ENCODE data around the gene SYCE1L.
"Not testable (repeated sequence)": the region's sequence is repeated elsewhere in the genome, so short reads cannot be mapped to it uniquely, and the experiment has no call there.

The SYCE1L gene, protein sequence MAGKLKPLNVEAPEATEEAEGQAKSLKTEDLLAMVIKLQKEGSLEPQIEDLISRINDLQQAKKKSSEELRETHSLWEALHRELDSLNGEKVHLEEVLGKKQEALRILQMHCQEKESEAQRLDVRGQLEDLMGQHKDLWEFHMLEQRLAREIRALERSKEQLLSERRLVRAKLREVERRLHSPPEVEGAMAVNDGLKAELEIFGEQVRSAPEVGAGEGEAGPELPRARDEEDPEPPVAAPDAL

DNA sequence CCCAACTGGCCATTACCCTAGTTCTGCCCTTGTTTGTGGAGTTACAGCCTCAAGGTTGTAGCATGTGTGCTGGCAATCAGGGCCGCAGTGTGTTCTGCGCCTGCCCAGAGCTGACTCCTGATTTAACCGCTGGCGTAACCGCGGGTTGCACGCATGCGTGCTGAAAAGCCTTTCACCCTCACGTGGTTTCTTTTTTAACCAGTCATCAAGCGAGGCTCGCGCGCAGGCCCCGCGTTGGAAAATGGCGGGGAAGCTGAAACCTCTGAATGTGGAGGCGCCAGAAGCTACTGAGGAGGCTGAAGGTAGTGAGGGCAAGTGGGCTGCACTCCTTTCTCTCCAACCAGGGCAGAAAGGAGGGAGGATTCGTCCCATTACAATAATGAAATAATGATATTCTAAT is at the start of gene SYCE1L:
TSS of gene SYCE1L (plus strand) at position 198 of the 400 bp plus-strand sequence. CDS start at position 242, 44 bp downstream.
- no peak for FAIRE-seq
- DNase-seq (ENCODE audit: low spot score) = no peak

DNA sequence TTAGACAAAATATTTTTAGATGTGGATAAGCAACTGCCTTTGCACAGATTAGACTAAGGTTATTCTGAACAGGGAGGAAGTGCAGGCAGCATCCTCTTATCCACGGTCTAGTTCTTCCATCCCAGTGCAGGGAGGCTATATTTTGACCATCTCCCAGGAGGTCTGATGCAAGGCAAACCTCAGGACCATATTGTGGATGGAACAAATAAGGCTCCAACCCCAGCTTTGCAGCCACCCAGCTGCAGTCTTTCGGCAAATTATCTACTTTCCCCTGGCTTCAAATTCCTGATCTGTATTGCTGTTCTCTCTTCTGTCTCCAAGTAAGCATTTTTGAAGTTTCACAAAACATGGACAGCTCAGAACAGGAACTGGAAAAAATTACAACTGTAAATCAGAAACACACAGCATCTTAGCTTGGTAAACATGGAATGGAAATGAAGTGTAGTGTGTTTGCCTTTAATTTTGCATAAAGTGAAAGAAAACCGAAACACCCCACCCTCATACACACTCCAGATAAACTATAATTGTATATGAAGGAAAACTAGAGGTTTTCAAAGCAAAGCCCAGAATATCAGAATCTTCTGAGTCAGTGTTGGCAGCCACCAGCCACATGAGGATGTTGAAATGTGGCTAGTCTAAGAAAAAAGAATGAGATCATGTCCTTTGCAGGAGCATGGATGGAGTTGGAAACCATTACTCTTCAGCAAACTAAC is 41.7 kb upstream of the SYCE1L start:
- no peak for DNase-seq (ENCODE audit: low spot score)
- FAIRE-seq = no peak

DNA sequence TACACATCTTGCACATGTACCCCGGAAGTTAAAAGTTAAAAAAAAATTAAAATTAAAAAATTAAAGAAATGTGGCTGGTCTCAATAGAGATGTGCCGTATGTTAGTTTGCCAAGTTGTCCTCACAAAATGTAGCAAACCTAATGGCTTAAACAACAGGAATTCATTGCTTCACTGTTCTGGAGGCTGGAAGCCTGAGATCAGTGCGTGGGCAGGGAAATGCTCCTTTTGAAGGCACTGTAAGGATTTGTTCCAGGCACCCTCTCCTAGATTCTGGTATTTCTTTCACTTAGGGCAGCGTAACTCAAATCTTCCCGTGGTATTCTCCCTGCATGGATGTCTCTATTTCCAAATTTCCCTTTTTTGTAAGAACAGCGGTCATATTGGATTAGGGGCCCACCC is 40.9 kb upstream of the SYCE1L start:
- DNase-seq (ENCODE audit: low spot score) (no peak), FAIRE-seq (no peak)

DNA sequence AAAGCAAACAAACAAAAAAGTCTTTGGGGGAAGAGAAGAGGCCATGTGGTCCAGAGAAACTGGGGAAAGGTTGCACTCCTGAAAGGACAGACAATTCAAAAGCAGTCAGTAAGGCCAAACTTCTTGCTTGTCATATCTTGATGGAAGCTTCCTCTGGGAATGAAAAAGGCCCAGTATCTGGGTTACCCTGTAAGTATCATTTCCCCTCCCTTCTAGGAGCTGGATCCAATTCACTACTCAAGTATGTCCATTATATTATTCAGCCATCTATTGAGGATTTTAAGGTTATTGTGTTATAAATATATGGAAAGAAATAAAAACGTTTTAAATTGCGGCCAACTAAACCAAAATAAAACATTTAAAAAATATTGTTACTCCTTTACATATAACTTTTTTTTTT is 34.2 kb upstream of the SYCE1L start:
- no peak for FAIRE-seq
- DNase-seq (ENCODE audit: low spot score) = no peak

DNA sequence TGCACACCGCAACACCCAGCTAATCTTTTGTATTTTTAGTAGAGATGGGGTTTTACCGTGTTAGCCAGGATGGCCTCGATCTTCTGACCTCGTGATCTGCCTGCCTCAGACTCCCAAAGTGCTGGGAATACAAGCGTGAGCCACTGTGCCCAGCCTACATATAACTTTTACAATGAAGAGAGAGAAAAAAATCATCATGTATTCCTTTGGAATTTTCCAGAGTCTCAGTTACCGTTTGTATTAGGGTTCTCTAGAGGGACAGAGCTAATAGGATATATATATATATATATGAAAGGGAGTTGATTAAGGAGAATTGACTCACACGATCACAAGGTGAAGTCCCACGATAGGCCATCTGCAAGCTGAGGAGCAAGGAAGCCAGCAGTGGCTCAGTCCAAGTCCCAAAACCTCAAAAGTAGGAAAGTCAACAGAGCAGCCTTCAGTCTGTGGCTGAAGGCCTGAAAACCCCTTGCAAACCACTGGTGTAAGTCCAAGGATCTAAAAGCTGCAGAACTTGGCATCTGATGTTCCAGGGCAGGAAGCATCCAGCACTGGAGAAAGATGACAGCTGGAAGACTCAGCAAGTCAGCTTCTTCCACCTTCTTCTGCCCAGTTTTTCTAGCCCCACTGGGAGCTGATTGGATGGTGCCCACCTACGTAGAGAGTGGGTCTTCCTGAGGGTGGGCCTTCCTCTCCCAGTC is 33.5 kb upstream of the SYCE1L start:
- not testable (repeated sequence) for FAIRE-seq

DNA sequence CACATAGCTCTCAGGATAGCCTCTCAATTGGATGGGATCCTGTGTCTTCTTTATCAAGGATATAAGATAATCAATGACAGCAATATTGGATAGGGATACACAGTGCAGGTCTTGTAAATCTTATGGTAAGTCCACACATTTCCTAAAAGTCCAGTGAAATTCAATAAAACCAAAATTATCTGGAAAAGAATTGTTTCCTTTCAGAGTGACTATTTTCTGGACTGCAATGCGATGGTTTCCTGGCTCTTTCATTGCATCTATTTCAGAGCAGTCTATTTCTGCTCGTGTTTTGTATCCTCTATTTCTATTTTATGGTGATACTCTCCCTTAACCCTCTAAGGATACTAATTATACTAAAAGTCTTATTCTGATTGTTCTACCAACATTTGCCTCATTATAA is 32.5 kb upstream of the SYCE1L start:
- DNase-seq (ENCODE audit: low spot score) = no peak
- no peak for FAIRE-seq

More for the DNA sequence above, 33.5 kb upstream of the SYCE1L start:
- not testable (repeated sequence) for DNase-seq (ENCODE audit: low spot score)

DNA sequence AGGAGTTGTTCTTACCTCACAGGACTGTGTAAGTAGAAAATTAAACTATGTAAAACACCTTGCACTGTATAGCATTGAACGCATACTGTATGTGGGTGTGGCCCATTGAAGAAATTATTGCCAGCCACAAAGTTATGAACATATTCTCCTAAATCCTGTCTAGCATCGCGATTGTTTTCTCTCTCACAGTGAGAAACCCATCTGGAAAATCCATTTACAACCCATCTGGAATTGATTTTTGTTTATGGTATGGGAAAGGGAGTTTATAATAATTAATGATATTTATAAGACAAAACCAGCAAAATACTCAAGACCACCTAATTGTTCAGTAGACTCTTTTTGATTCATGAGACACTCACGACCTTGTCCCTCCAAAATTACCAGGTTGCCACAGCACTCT is 30.3 kb upstream of the SYCE1L start:
- no peak for FAIRE-seq
- DNase-seq (ENCODE audit: low spot score) = no peak

DNA sequence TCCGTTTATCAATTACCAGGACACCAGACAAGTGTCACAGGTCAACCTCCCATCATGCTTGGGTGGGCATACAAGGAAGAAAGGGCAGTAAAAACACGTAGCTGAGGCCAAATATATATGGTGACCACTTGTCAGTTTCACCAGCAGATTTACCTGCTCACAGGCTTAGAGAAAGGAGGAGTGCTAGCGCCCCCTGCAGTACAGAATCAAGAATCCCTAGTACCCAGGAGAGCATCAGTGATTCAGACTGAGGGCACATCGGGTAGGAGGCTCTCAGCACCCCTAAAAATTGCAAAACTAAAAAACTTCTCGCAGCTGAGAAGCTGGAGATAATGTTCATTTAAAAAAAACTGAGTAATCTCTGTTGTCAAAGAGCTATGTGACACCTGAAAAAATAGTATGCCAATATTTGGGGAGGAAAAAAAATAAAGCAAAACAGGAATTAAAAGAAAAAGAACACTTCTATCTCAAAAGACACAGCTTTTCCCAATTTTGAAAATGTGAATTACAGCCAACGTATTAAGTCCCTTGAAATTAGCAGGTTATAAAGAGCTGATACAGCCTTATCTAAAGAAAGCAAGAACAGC is 29.5 kb upstream of the SYCE1L start:
- FAIRE-seq (no peak), DNase-seq (ENCODE audit: low spot score) (peak; percentile 50)

DNA sequence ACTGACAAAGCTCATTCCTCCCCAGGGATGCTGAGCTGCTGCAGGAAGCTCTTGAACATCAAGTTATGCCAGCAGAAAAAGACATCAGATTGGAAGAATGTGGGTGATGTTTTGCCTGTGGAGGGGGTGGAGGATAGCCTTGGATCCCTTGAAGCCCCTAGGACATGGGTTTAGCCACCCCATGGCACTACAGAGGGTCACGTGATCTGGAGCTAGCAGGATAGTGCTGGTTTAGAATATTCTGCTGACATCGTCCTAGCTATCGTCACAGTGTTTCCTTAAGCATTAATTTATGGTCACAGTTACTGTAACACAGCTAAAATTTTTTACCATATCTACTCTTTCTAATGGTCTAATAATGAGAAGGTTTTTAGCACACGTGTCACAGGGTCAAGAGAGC is 28.4 kb upstream of the SYCE1L start:
- DNase-seq (ENCODE audit: low spot score) = no peak
- FAIRE-seq = no peak

DNA sequence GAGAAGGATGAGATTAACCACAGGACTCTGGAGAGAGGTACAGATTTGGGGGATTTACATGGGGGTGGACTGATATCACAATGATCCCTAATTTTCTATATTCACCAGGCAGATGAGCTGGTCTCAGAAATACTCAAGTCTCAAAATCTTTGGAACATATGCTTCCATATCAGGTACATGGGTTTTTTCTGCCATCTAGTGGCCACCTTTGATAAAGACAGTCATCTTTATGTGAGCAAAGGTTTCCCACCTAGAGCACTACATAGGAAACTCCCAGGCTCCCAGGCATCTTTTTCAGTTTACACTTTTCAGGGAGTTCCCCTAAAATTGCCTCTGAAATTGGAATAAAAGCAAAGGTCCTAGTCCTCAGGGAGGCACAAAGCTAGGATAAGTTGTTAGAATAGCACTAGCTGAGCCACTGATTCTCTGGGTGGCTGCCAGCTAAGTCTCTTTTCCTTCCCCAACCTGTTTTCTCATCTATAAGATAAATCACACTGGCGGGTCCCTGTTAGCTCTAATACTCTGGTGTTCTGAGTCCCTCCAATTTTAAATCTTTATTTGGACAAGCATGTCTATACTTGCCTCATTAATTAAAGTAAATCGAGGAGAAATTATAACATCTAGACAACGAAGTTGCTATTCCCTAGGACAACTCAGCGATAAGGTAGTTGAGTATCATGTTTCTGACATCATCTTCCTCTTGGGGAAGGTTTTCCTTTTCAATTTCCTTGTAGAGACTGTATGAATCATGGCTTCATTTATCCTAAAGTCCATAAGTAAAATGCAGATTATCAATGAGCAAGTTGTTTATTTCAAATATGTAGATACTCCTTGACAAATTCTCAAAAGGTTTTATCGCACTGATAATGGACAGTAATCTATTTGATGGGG is 27.2 kb upstream of the SYCE1L start:
- no peak for FAIRE-seq
- peak; percentile 60 for DNase-seq (ENCODE audit: low spot score)

DNA sequence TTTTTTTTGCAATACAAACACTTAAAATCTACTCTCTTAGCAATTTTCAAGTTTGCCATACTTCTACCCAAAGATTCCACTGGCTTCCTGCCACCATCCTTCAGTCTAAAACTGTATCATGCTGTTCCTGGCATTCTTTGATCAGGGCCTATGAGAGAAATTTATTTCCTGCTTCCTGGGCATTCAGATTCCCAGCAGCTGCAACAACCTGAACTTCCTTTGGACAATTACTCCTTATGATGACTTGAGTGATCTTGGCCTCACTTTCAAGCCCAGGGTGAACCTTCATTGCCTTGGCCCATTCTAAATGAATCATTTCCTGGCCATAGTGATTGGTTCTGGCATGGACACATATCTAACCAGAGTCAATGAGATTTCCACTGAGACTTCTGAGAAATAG is 26.3 kb upstream of the SYCE1L start:
- DNase-seq (ENCODE audit: low spot score) (no peak), FAIRE-seq (no peak)

DNA sequence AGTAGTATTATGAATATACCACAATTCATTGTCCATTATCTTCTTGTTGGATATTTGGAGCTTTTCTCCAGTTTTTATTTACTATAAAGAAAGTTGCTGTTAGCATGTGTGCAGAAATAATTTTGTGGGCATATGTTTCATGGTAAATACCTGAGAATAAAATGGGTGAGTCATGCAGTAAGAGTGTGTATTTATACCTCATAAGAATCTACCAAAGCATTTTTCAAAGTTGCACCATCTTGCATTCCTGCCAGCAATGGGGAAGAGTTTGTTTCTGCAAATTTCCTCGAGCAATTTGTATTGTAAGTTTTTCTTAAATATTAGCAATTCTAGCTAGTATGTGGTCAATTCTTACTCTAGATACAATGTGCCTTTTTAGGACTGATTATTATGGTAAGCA is 16.1 kb upstream of the SYCE1L start:
- peak; percentile 14 for DNase-seq (ENCODE audit: low spot score)
- no peak for FAIRE-seq

DNA sequence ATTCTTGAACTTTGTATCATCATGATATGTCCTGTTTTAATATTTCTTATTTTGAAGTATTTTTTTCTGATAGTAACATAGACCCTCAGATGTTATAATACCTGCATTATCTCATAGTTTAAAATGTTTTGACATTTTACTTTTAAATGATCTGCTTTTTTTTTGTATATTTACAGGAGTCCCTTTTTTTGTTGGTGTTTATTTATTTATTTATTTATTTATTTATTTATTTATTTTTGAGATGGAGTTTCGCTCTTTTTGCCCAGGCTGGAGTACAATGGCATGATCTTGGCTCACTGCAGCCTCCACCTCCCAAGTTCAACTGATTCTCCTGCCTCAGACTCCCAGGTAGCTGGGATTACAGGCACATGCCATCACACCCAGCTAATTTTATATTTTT is 12.9 kb upstream of the SYCE1L start:
- not testable (repeated sequence) for FAIRE-seq

DNA sequence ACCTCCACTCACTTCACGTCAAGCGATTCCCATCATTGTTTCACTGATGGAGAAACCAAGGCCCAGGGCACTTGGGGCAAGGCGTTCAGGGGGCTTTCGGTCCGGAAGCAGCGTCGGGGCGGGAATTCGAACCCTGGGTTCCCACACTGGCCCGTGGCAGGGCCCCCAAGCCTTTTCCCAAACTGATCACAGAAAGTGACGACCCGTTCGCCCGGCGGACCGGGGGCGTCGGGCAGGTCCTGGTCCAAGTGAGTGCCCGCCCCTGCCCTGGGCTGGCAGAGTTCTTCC is 9.1 kb upstream of the SYCE1L start:
- FAIRE-seq (no peak), DNase-seq (ENCODE audit: low spot score) (no peak)

More for the DNA sequence above, 12.9 kb upstream of the SYCE1L start:
- DNase-seq (ENCODE audit: low spot score) = not testable (repeated sequence)

DNA sequence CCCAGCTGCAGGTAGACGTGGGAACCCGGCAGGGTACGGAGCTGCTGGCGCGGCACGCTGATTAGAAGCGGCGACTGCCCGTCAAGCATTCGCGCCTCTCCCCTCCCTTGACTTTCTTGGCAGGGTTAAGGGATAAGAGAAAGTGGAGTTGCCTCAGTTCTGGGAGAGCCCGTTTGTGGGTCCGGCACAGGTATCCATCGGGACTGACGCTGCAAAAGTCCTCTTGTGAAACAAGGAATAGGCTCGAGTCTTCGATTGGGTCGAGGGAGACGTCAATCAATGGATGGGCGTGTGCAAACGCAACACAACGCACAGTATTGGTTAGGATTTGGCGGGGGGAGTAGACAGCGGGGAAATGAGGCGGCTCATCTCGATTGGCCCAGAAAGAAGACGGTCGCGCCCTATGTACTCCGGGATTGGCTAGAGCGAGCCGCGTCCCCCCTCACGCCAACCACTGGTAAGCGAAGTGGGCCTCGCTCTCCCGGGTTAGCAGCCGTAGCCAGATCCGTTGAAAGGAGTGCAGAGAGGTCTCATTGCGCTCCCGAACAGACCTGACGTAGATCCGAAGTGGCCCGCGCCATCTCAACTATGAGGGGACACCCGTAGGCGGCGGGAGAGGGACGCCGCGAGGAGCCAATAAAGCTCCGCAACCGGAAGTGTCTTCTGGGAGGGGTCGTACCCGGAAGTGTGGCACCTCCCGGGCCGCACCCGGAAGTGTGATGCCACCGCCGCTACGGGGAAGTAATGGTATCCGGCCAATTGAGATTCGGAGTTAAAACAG is 8.5 kb upstream of the SYCE1L start, which contains the start of gene MON1B:
TSS of gene MON1B (plus strand) at position 713 of the 781 bp plus-strand sequence. CDS start 296 bp downstream, outside the sequence.
- DNase-seq (ENCODE audit: low spot score) (peak; percentile 98), FAIRE-seq (peak; percentile 82)

DNA sequence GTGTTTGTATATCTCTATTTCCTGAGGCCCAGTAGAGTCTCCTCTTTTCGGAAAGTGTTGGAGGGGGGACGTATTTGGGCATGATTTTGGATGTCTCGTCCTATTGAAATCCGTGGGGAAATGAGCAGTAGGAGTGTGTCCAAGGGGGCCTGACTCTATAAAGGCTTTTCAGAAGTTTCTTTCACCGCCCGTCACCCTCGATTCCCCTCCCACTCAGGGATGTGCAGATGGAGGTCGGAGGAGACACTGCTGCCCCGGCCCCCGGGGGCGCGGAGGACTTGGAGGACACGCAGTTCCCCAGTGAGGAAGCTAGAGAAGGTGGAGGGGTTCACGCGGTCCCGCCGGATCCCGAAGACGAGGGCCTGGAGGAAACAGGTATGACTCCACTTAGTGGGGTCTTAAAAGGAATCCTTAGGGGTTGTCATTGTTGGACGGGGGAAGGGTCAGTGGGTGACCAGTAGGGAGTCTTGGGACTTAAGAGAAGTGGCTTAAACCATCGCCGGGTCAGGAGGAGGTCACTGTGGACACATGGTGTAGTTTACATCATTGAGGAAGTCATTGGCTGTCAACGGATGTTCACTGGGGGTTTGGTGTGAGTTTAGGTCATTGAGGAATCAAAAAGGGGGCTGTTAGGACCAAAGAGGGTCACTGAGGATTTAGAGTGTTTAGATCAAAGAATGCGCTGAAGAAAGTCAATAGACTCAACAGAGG is 7.8 kb upstream of the SYCE1L start:
- no peak for DNase-seq (ENCODE audit: low spot score)
- FAIRE-seq = no peak

DNA sequence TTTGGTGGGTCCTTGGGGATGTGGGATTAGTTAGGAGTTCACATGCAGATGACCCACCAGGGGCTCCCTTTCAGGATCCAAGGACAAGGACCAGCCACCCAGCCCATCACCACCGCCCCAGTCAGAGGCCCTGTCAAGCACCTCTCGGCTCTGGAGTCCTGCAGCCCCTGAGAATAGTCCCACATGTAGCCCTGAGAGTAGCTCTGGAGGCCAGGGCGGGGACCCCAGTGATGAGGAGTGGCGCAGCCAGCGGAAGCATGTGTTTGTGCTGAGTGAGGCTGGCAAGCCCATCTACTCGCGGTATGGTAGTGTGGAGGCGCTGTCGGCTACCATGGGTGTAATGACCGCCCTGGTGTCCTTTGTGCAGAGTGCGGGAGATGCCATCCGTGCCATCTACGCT is 5.8 kb upstream of the SYCE1L start:
- FAIRE-seq (no peak), DNase-seq (ENCODE audit: low spot score) (no peak)

DNA sequence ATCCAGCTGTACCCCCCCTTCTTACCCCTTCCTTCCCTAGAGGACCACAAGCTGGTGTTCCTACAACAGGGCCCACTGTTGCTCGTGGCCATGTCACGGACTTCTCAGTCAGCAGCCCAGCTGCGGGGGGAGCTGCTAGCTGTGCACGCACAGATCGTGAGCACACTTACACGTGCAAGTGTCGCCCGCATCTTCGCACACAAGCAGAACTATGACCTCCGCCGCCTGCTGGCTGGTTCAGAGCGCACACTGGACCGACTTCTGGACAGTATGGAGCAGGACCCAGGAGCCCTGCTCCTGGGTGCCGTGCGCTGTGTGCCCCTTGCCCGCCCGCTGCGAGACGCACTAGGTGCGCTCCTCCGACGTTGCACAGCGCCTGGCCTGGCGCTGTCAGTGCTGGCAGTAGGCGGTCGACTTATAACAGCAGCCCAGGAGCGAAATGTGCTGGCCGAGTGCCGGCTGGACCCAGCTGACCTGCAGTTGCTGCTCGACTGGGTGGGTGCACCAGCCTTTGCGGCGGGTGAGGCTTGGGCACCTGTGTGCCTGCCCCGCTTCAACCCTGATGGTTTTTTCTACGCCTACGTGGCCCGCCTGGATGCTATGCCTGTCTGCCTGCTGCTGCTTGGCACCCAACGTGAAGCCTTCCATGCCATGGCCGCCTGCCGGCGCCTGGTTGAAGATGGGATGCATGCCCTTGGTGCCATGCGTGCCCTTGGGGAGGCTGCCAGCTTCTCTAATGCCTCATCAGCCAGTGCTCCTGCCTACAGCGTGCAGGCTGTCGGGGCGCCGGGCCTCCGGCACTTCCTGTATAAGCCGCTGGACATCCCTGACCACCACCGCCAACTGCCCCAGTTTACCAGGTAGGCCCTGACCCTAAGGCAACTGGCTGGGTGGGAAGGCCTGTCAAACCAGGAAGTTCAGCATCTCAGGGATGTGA is 4.6 kb upstream of the SYCE1L start:
- DNase-seq (ENCODE audit: low spot score) (no peak), FAIRE-seq (no peak)

DNA sequence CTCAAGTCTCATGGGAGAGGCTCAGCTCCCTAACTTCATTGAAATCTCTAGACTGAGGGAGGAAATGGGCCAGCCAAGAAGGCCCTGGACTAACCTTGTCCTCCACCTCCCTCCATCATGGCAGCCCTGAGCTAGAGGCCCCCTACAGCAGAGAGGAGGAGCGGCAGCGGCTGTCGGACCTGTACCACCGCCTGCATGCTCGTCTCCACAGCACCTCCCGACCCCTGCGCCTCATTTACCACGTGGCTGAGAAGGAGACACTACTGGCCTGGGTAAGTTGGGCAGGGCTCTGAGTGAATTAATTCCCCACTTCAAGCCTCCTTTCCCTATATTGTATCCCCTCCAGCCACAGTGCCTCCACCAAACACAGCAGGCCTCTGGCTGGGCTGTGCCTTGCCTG is 3.8 kb upstream of the SYCE1L start:
- no peak for DNase-seq (ENCODE audit: low spot score)
- no peak for FAIRE-seq

Measured in urothelium cell line (cell line).